Hepatocyte (in vitro differentiated cells): ENCODE results near the gene KRT83. TPM values are rescaled to one million over a fixed set of nuclear protein-coding genes. Genes with fewer than 3 reads are reported as not detected.

Experiments used
- DNase-seq: peaks from one replicate; pipeline ENCODE4 v3.0.0-alpha.2; 2016; ENCODE audit warnings: low spot score
- H2AFZ ChIP-seq: fragments of 200-600 bp; sonication (generic); 2 replicates; pipeline ENCODE4 v1.6.0; 2016; ENCODE audit warnings: antibody characterized with exemption, mild to moderate bottlenecking
- H3K27ac ChIP-seq: fragments of 200-600 bp; sonication (generic); 2 replicates; pipeline ENCODE4 v1.5.1; 2016; ENCODE audit warnings: mild to moderate bottlenecking
- H3K27me3 ChIP-seq: fragments of 200-600 bp; sonication (generic); 2 replicates; pipeline ENCODE4 v1.6.1; 2016
- H3K36me3 ChIP-seq: fragments of 200-600 bp; sonication (generic); replicated peaks from 2 replicates; pipeline ENCODE4 v1.5.1; 2016; ENCODE audit warnings: low read depth; ENCODE audit not compliant: insufficient read depth
- H3K4me1 ChIP-seq: fragments of 200-600 bp; sonication (generic); 2 replicates; pipeline ENCODE4 v1.5.1; 2016; ENCODE audit warnings: mild to moderate bottlenecking, moderate library complexity; ENCODE audit not compliant: insufficient read depth
- H3K4me2 ChIP-seq: fragments of 200-600 bp; sonication (generic); 2 replicates; pipeline ENCODE4 v1.6.0; 2016
- H3K4me3 ChIP-seq: fragments of 200-600 bp; sonication (generic); 2 replicates; pipeline ENCODE4 v1.5.1; 2016; ENCODE audit warnings: mild to moderate bottlenecking
- H3K79me2 ChIP-seq: fragments of 200-600 bp; sonication (generic); 2 replicates; pipeline ENCODE4 v1.6.0; 2017; ENCODE audit warnings: mild to moderate bottlenecking
- H3K9me2 ChIP-seq: fragments of 200-600 bp; sonication (generic); replicated peaks from 2 replicates; pipeline ENCODE4 v1.6.0; 2017; ENCODE audit warnings: mild to moderate bottlenecking; ENCODE audit not compliant: insufficient read depth
- H3K9me3 ChIP-seq: fragments of 200-600 bp; sonication (generic); 2 replicates; pipeline ENCODE4 v1.5.1; 2016; ENCODE audit warnings: low read depth, mild to moderate bottlenecking
- H4K20me1 ChIP-seq: fragments of 200-600 bp; sonication (generic); 2 replicates; pipeline ENCODE4 v1.6.0; 2016; ENCODE audit warnings: mild to moderate bottlenecking; ENCODE audit not compliant: insufficient read depth, poor library complexity, severe bottlenecking
- EZH2 ChIP-seq: fragments of 200-600 bp; sonication (generic); IDR thresholded peaks from 2 replicates; pipeline ENCODE4 v1.6.1; 2016; ENCODE audit warnings: antibody characterized with exemption, mild to moderate bottlenecking, borderline replicate concordance
- EZH2phosphoT487 ChIP-seq: fragments of 200-600 bp; sonication (generic); IDR thresholded peaks from one replicate; pipeline ENCODE4 v1.6.1; 2018; ENCODE audit warnings: antibody characterized with exemption, mild to moderate bottlenecking, low read depth, moderate library complexity; ENCODE audit not compliant: unreplicated experiment, severe bottlenecking
- WGBS: methylation state at CpG from one replicate; pipeline ENCODE4 v1.1.6; 2016; ENCODE audit warnings: low lambda C conversion rate; ENCODE audit errors: missing lambda C conversion rate; 5-methylcytosine and 5-hydroxymethylcytosine counted together
- polyA plus RNA-seq: library from polyadenylated mRNA; unstranded; fragments of >200 nt; fragmentation: Nextera tagmentation; extraction: Ambion mirVana; gene quantifications from 2 replicates; pipeline ENCODE4 v1.2.1, GENCODE V29; 2016
- total RNA-seq: library from RNA; depleted of rRNA; stranded (reverse); fragments of >200 nt; gene quantifications from 2 replicates; pipeline ENCODE4 v1.2.3, GENCODE V29; 2014
- TF ChIP-seq, protein P1 (sequence below): fragments of 200-600 bp; sonication (generic); IDR thresholded peaks from 2 replicates; pipeline ENCODE4 v1.5.1; 2016; ENCODE audit warnings: antibody characterized with exemption, mild to moderate bottlenecking; ENCODE audit not compliant: poor library complexity

Gene KRT83
- total and polyA plus RNA-seq, 2 experiments from 2014 or later = not detected

DNA sequence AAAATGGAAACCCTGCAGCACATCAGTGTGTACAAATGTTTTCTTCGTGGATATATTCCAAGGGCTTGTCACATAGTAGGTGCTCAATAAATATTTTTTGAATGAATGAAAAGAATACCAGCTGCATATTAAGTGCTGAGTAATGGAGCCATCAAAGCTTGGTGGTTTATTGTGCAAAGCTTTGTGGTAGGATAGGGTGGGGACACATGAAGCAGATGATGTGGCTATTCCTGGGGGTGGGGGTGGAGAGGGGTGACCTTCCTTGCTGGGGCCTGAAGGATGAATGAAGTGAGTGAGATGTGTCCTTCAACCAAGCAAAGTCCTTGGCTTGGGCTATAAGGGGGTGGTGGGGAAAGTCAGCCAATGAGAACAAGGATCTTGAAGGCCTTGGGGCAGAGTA is 25.5 kb downstream of the KRT83 start:
- Histone ChIP-seq H3K27me3 (peaks cover 18% of the 10 kb centered on the region), H3K79me2 (no peaks in the 10 kb centered on the region), H3K4me2 (no peak overlapping the region), H3K4me3 (no peak overlapping the region), H2AFZ (no peak overlapping the region), H3K27ac (no peak overlapping the region), H3K4me1 (no peaks in the 10 kb centered on the region), H3K9me3 (no peaks in the 10 kb centered on the region), H3K9me2 (no peaks in the 10 kb centered on the region), H4K20me1 (no peaks in the 10 kb centered on the region), H3K36me3 (no peaks in the 10 kb centered on the region)
- 75% methylated on average over 1 of the region's 1 CpG for WGBS
- TF ChIP-seq EZH2phosphoT487 = no peak
- no peak for TF ChIP-seq EZH2
- TF ChIP-seq, protein P1, sequence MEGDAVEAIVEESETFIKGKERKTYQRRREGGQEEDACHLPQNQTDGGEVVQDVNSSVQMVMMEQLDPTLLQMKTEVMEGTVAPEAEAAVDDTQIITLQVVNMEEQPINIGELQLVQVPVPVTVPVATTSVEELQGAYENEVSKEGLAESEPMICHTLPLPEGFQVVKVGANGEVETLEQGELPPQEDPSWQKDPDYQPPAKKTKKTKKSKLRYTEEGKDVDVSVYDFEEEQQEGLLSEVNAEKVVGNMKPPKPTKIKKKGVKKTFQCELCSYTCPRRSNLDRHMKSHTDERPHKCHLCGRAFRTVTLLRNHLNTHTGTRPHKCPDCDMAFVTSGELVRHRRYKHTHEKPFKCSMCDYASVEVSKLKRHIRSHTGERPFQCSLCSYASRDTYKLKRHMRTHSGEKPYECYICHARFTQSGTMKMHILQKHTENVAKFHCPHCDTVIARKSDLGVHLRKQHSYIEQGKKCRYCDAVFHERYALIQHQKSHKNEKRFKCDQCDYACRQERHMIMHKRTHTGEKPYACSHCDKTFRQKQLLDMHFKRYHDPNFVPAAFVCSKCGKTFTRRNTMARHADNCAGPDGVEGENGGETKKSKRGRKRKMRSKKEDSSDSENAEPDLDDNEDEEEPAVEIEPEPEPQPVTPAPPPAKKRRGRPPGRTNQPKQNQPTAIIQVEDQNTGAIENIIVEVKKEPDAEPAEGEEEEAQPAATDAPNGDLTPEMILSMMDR = no peak
- no peak for DNase-seq

DNA sequence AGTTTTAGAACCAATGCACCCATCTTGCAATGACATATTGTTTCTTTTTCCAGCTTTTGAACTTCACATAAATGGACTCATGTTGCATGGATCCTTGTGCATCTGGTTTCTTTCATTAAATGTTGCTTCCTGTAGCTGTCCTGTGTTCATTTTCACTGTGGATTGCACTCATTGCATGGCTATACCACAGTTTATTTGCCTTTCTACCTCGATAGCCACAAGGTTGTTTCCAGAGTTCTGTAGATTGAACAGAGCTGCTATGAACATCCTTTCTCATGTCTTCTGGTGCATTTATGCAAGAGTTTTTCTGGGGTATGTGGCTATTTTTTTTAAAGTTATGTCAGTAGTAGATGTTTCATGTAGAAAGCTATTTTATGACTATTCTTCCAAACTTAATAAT is 26.4 kb downstream of the KRT83 start:
- Histone ChIP-seq H3K9me2 (no peaks in the 10 kb centered on the region), H2AFZ (no peak overlapping the region), H3K4me1 (no peaks in the 10 kb centered on the region), H3K4me2 (no peak overlapping the region), H3K79me2 (no peaks in the 10 kb centered on the region), H3K4me3 (no peak overlapping the region), H4K20me1 (no peaks in the 10 kb centered on the region), H3K9me3 (no peaks in the 10 kb centered on the region), H3K36me3 (no peaks in the 10 kb centered on the region), H3K27me3 (peaks cover 18% of the 10 kb centered on the region), H3K27ac (no peak overlapping the region)
- TF ChIP-seq EZH2 = no peak
- TF ChIP-seq EZH2phosphoT487 = no peak
- TF ChIP-seq, protein P1 = no peak
- no peak for DNase-seq
- WGBS = 57% methylated on average over 1 of the region's 1 CpG

DNA sequence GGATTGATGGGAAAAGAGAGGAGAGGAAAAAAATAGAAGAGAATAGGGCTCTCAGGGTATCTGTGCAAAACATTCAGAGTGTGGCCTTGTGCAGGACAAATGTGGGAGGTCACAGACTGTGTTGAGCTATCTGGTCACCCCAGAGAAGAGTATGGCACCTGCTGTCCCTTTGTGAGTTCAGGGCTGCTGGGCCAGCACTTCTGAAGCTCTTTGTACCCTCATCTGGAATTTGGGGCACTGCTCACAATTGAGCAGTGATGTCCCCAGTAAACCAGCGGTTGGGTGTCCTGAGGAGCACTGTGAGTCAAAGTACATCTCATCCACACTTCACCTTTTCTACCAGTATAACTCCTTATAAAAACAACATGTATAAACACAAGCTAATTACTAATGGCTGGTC is 27.3 kb downstream of the KRT83 start:
- H3K9me3 ChIP-seq = no peaks in the 10 kb centered on the region
- H3K36me3 ChIP-seq = no peaks in the 10 kb centered on the region
- H3K4me1 ChIP-seq = no peaks in the 10 kb centered on the region
- no peak for DNase-seq
- no peak overlapping the region for H3K4me3 ChIP-seq
- TF ChIP-seq, protein P1 = no peak
- TF ChIP-seq EZH2phosphoT487 (no peak), EZH2 (no peak)
- no peaks in the 10 kb centered on the region for H4K20me1 ChIP-seq
- no peaks in the 10 kb centered on the region for H3K79me2 ChIP-seq
- H3K27ac ChIP-seq = no peak overlapping the region
- WGBS = 88% methylated on average over 1 of the region's 1 CpG
- H3K9me2 ChIP-seq = no peaks in the 10 kb centered on the region
- H2AFZ ChIP-seq = no peak overlapping the region
- H3K4me2 ChIP-seq = no peak overlapping the region
- peaks cover 18% of the 10 kb centered on the region for H3K27me3 ChIP-seq
